Gastrocnemius medialis (tissue), 4 donors: Measurements from ENCODE around the gene TTLL12. TPM values are rescaled to one million over a fixed set of nuclear protein-coding genes. Genes with fewer than 3 reads are reported as not detected.

Source experiments
- ATAC-seq, 2 donors: fragments of 150-250 bp; one replicate each; pipeline ENCODE4 v1.9.1; 2016
- DNase-seq, 2 donors: peaks; one replicate each; pipeline ENCODE4 v3.0.0-alpha.2; 2019
- H3K27ac ChIP-seq, 4 donors: fragments of 200-600 bp; sonication (generic); 1 replicate in 1 of 4; 2 replicates in 3 of 4; pipeline ENCODE4 v1.5.1; 2016 to 2018; ENCODE audit warnings: mild to moderate bottlenecking in 2 of 4, moderate library complexity in 1 of 4
- H3K27me3 ChIP-seq, 3 donors: fragments of 200-600 bp; sonication (generic) in 2 of 3; 1 replicate in 1 of 3; 2 replicates in 2 of 3; pipeline versions ENCODE4 v1.5.1 to v1.6.0; 2016 to 2019; ENCODE audit warnings: mild to moderate bottlenecking in 1 of 3, moderate library complexity in 1 of 3
- H3K36me3 ChIP-seq, 2 donors: fragments of 200-600 bp; sonication (generic) in 1 of 2; one replicate each; pipeline ENCODE4 v1.5.1; 2017 to 2018
- H3K4me1 ChIP-seq, 2 donors: fragments of 200-600 bp; sonication (generic) in 1 of 2; one replicate each; pipeline ENCODE4 v1.5.1; 2016 to 2017; ENCODE audit warnings: mild to moderate bottlenecking in 2 of 2
- H3K4me3 ChIP-seq, 4 donors: fragments of 200-600 bp; sonication (generic) in 3 of 4; 1 replicate in 1 of 4; 2 replicates in 3 of 4; pipeline ENCODE4 v1.5.1; 2016 to 2019; ENCODE audit warnings: mild to moderate bottlenecking in 2 of 4
- H3K9me3 ChIP-seq, 3 donors: fragments of 200-600 bp; sonication (generic) in 2 of 3; 1 replicate in 1 of 3; 2 replicates in 2 of 3; pipeline ENCODE4 v1.5.1; 2016 to 2019
- POLR2A ChIP-seq, 2 donors: fragments of 450-650 bp; IDR thresholded peaks; one replicate each; pipeline ENCODE4 v1.6.1; 2017; ENCODE audit warnings: antibody characterized with exemption in 2 of 2, mild to moderate bottlenecking in 2 of 2, moderate library complexity in 2 of 2
- in situ Hi-C, 4 donors: fragments of 200-750 bp; cut with MboI; loops; one replicate each; pipeline versions ENCODE4 v1.15.0 to v1.8.0; 2017; ENCODE audit warnings: low sequenced_read_pairs in 4 of 4
- intact Hi-C: fragments of 100-400 bp; cut with DNase I; formaldehyde crosslinking; loops from one replicate; pipeline ENCODE4 v1.15.1; 2023; ENCODE audit warnings: low total_unique reads
- total RNA-seq, 4 donors: library from RNA; depleted of rRNA; stranded (reverse); fragments of >200 nt; gene quantifications; one replicate each; pipeline versions ENCODE4 v1.1.0 to v1.2.3, GENCODE V29; 2016
- TF ChIP-seq, protein P1 (sequence below), 5 experiments: fragments of 450-650 bp in 3 of 5; fragments of 200-600 bp in 2 of 5; sonication (generic) in 2 of 5; IDR thresholded peaks in 4 of 5; conservative IDR thresholded peaks in 1 of 5; 1 replicate in 4 of 5; 2 replicates in 1 of 5; pipeline ENCODE4 v1.5.1; 2016 to 2019; ENCODE audit warnings: antibody characterized with exemption in 5 of 5, mild to moderate bottlenecking in 3 of 5, moderate library complexity in 3 of 5

The TTLL12 gene
- 10 to 100 TPM; 13.7 to 41.8 (median 19.6) TPM for total RNA-seq

GRCh38 chr22:43186272-43187170 lies at the start of gene TTLL12:
Gene TTLL12, minus strand, starts transcription at chr22:43187134. Its CDS starts 65 bp downstream, at chr22:43187069.
- in situ Hi-C loops (no loop called here), intact Hi-C loops (loop anchor here (1.0 to 2.0 kb wide), 2 partner anchors 34 to 44 kb away; partner anchors contain the start of gene MCAT)
- ATAC-seq, result peak; percentile 66 to 68
- Histone ChIP-seq H3K4me1 (peaks cover 10 to 12% of the 10 kb centered on the region in 2 donors), H3K36me3 (no peaks in the 10 kb centered on the region), H3K4me3 (peak within 1 kb of the TSS; percentile 56 to 76 (median 70)), H3K27ac (peak within 1 kb of the TSS; percentile 77 to 87 (median 84)), H3K9me3 (no peaks in the 10 kb centered on the region), H3K27me3 (no peaks in the 10 kb centered on the region)
- peak; percentile 24 to 28 for DNase-seq
- TF ChIP-seq, protein P1, sequence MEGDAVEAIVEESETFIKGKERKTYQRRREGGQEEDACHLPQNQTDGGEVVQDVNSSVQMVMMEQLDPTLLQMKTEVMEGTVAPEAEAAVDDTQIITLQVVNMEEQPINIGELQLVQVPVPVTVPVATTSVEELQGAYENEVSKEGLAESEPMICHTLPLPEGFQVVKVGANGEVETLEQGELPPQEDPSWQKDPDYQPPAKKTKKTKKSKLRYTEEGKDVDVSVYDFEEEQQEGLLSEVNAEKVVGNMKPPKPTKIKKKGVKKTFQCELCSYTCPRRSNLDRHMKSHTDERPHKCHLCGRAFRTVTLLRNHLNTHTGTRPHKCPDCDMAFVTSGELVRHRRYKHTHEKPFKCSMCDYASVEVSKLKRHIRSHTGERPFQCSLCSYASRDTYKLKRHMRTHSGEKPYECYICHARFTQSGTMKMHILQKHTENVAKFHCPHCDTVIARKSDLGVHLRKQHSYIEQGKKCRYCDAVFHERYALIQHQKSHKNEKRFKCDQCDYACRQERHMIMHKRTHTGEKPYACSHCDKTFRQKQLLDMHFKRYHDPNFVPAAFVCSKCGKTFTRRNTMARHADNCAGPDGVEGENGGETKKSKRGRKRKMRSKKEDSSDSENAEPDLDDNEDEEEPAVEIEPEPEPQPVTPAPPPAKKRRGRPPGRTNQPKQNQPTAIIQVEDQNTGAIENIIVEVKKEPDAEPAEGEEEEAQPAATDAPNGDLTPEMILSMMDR (IDR thresholded peaks at IDR 0.05 in 4 of 5, conservative IDR thresholded peaks at IDR 0.05 in 1 of 5), result peak in 1 of 5 experiments; percentile 12
- TF ChIP-seq POLR2A (IDR thresholded peaks at IDR 0.05), result peak; percentile 63 to 79

DNA sequence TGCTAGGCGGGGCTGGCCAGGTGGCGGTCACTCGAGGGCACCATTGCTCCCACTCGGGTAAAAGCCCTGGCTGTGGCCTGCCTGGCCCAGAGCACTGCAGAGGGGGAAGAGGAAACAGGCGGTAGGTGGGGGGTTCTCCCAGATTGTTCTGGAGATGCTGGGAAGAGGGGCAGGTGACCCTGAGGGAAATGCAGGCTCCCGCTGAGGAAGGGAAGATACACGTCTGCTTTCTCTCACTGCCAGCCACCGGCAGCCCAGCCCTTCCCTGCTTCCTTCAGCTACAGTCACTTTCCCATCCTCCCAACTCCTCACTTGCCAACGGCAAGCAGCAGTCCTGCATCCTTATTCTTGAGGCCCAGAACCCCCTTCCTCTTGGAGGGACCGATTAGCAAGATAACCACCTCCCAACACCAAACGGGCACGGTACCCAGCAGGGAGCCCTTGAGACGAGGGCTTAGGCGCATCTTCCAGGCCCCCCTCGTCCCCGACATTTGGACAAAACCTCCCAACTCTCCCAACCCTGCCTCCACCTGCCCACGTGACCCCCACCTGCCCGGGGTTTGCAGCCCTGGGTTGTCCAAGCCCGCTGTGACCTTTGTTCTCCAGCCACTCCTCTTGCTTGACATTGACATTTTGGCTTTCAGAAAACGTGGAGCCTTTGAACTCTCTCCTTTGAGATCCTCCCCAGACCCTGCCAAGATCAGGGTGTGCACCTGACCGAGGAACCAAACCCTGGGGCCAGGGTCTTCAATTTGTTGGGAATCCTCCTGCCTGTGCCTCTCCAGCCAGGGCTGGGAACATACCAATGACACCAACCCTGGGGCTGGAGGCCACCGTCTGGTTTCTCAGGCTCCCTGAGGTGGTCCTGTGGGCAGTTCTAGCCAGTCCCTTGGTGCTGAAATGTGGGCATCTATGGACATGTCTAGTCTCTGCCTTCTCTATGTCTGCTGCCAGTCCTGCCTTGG lies 48.8 kb upstream of the TTLL12 start:
- DNase-seq (no peak), ATAC-seq (no peak)
- no peak overlapping the region for H3K27ac ChIP-seq
- intact Hi-C loops, result no loop called here
- no peaks in the 10 kb centered on the region for H3K9me3 ChIP-seq
- no peaks in the 10 kb centered on the region for H3K36me3 ChIP-seq
- no peak for TF ChIP-seq POLR2A (IDR thresholded peaks at IDR 0.05)
- TF ChIP-seq, protein P1 (IDR thresholded peaks at IDR 0.05 in 4 of 5, conservative IDR thresholded peaks at IDR 0.05 in 1 of 5), result no peak
- no peak overlapping the region for H3K4me3 ChIP-seq
- peaks cover 0 to 4% (median 3%) of the 10 kb centered on the region in 3 donors for H3K27me3 ChIP-seq
- in situ Hi-C loops, result no loop called here
- peaks cover 0 to 10% of the 10 kb centered on the region in 2 donors for H3K4me1 ChIP-seq

GRCh38 chr22:43234264-43234988 lies 47.5 kb upstream of the TTLL12 start:
- no peak for ATAC-seq
- Histone ChIP-seq H3K4me3 (no peak overlapping the region), H3K27me3 (peaks cover 0 to 4% (median 3%) of the 10 kb centered on the region in 3 donors), H3K9me3 (no peaks in the 10 kb centered on the region), H3K4me1 (peaks cover 0 to 10% of the 10 kb centered on the region in 2 donors), H3K36me3 (no peaks in the 10 kb centered on the region), H3K27ac (no peak overlapping the region)
- in situ Hi-C loops, result no loop called here
- intact Hi-C loops, result loop anchor here (5.0 kb wide), 1 partner anchor 113 kb away; no protein-coding TSS in a partner anchor
- DNase-seq, result no peak
- no peak for TF ChIP-seq POLR2A (IDR thresholded peaks at IDR 0.05)
- TF ChIP-seq, protein P1 (IDR thresholded peaks at IDR 0.05 in 4 of 5, conservative IDR thresholded peaks at IDR 0.05 in 1 of 5), result no peak

DNA sequence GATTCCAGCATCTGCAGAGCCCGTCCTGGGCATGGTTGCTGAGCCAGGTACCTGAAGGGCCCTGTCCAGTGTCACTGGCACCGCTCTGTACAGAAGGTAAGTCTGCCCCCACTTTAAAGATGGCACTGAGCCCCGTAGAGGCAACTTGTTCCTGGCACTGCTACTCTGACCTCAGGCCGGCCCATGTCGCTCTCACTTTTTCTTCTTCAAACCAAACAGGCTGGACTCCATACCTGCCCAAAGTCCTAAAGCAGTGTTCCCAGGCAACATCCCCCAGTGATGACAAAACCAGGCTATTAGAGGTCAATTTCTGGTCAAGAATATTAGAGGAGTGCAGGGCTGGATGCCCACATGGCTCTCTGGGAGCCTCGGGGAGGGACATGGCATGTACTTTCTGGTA lies 46.6 kb upstream of the TTLL12 start:
- Histone ChIP-seq H3K4me3 (no peak overlapping the region), H3K36me3 (no peaks in the 10 kb centered on the region), H3K4me1 (peaks cover 0 to 5% of the 10 kb centered on the region in 2 donors), H3K27ac (no peak overlapping the region), H3K9me3 (no peaks in the 10 kb centered on the region), H3K27me3 (peaks cover 0 to 3% (median 0%) of the 10 kb centered on the region in 3 donors)
- in situ Hi-C loops, result no loop called here
- TF ChIP-seq POLR2A (IDR thresholded peaks at IDR 0.05), result no peak
- TF ChIP-seq, protein P1 (IDR thresholded peaks at IDR 0.05 in 4 of 5, conservative IDR thresholded peaks at IDR 0.05 in 1 of 5), result no peak
- DNase-seq (no peak), ATAC-seq (no peak)
- intact Hi-C loops, result loop anchor here (5.0 kb wide), 1 partner anchor 114 kb away; no protein-coding TSS in a partner anchor
